GM21619 (cell line): ENCODE measurements around the gene AIFM3.
"Not testable (repeated sequence)": the region's sequence is repeated elsewhere in the genome, so short reads cannot be mapped to it uniquely, and the experiment has no call there.

Source experiments
- ATAC-seq: cut with Tn5 transposase; IDR thresholded peaks from one replicate; pipeline ENCODE4 v1.9.1; 2021; ENCODE audit not compliant: unreplicated experiment

AIFM3 gene

DNA sequence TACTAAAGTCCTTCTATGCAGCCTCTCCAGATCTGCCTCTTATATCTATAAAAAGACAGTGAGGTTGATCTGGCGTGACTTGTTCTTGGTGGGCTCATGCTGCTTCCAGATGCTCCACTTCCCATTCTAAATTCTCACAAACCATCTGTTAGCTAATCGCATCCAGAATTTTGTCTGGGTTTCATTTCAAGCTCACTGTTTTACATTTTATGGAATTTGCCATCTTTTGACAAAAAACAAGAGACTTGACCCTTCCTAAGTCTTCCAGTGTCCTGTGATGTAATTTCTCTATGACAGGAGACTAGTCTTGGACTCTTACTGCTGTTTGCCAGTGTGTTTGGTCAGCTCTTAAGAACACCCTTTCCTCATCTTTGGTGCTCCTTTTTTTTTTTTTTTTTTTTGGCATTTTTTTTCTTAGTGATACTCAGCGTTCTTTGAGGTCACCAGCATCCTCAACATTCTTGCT, 26.8 kb upstream of the AIFM3 start:
- ATAC-seq = no peak

DNA sequence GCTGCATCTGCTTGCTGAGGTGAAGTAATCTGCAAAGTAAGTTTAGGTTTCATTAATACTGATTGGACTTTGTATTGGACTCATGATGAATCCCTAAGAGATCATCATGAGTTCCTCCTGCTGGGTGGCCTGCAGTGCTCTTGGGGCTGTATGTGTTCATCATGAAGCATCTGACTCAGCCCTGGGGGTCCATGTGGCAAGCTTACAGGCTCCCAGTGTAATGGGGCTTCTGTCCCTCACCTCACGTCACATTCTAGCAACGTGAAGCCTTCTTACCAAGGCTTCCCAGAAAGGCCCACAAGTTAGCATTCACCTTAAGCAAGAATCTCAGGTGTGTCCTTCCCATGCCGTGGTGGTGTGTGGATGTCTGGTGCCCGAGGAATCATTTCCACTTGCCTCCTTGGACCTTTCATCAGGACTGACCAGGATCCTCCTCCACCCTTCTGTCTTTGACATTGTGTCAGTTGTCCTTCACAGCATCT, 26.1 kb upstream of the AIFM3 start:
- ATAC-seq = no peak

- not testable (repeated sequence) for ATAC-seq
Measured at GRCh38 chr22:20942203-20942902, 24.7 kb upstream of the AIFM3 start.

GRCh38 chr22:20943104-20943933, 23.7 kb upstream of the AIFM3 start:
- ATAC-seq = no peak

- ATAC-seq = no peak
Measured at GRCh38 chr22:20944042-20944441, 23.0 kb upstream of the AIFM3 start.

DNA sequence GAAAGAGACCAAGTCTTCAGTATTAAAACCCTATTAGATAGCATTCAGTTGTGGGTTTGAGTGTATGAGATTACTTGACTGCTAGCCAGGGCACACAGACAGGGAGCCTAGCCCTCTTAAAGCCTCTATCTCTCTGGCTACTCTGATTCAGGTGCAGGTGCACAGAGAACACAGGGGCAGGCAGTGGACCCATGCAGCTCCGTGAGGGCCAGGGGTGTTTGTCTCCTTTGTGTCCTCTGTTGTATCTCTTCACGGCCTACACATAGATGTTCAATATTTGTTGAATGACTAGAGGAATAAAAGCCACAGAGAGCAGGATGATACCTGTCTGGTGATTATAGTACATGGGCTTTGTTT, 21.5 kb upstream of the AIFM3 start:
- no peak for ATAC-seq

DNA sequence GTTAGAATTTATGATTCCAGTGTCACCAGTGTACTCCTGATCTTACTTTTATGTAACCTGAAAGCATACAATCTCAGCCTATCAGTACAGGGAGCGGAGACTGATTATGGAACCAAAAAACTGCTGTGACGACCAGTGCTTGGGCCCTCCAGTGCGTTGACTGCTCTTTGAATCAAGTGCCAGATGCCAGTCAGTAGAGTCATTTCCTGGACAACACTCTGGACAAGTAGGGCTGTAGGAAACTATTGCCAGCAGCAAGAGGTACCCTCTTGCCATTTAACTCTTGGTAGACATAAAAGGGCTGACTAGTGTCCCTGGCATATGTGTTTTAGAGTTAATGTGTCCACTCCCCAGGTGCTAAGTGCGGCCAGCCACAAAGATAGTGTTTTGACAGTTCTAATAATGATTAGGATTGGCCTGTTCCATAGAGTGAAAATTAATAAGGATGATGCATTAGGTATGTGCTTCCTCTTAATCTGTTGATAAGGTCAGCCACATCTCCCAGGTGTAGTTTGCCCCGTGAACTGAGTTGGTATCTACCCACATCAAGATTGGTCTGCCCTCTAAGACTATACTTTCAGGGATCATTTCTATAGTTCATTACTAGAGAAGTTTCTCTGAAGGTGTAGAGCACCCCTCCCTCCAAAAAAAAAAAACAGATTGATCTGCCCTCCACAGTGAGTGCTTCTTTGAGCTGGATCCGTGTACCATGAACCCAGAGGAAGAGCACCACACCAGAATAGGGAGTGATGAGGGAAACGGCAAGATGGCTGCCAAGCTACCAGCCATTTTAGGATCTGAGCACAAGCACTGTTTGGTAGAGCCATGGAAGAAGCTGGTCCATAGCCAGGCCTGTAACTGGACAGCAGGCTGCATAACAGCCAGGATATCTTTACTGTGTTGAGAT, 20.7 kb upstream of the AIFM3 start:
- ATAC-seq = no peak

DNA sequence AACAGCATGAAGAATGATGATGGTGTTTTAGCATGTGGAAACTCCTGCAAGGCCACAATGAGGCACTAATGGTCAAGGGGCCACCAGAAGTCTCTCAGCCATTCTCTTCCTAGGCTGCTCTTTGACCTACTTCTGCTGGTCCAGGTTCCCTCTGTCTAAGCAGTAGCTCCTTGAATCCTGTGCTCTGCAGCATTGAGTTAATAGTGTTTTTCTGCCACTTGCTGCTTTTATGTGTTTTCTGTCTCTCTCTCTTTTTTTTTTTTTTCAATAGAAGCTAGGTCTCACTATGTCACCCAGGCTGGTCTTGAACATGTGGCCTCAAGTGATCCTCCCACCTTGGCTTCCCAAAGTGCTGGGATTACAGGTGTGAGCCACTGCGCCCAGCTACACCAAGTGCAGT, 20.1 kb upstream of the AIFM3 start:
- no peak for ATAC-seq

- no peak for ATAC-seq
Measured at GRCh38 chr22:20948450-20948849, 18.6 kb upstream of the AIFM3 start.

GRCh38 chr22:20948989-20949388, 18.1 kb upstream of the AIFM3 start:
- no peak for ATAC-seq

GRCh38 chr22:20949698-20950183, 17.3 kb upstream of the AIFM3 start:
- ATAC-seq = no peak

GRCh38 chr22:20951151-20951931, 15.7 kb upstream of the AIFM3 start:
- no peak for ATAC-seq

GRCh38 chr22:20951932-20952380, 15.1 kb upstream of the AIFM3 start:
- ATAC-seq = no peak

DNA sequence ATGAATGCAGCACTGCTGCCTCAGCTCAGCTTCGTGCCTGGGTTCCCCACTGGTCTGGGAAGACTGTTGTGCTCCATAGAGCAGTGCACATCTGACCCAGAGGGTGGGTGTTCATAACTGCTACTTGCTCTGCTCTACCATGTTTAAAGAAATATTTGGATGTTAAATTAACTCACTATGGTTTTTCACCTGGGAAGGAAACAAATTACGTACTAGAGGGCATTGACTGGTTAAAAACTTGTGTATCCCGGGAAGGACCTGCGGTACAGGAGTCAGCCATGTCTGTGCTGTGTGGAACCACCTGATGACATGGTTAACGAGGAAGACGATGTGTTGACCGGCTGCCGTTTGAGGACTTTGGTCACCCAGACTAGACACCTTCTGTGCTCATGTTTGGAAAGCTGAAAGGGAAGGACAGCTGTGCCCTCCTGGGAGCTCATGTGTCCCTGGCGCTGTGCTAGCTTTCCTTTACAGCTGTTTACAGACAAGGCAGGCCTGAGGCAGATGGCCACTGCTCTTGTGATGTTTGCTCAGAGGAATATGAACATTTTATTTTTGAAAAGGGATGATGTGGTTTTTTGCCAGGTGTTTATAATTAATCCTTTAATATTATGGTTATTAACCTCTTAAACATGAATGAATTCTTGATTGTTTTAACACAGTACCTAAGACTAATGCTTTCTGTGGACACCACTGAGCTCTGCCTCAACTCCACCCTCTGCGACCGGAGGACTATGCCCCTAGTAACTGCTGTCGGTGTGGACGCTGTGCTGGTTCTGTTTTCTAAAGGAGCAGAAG, 14.3 kb upstream of the AIFM3 start:
- ATAC-seq = no peak

DNA sequence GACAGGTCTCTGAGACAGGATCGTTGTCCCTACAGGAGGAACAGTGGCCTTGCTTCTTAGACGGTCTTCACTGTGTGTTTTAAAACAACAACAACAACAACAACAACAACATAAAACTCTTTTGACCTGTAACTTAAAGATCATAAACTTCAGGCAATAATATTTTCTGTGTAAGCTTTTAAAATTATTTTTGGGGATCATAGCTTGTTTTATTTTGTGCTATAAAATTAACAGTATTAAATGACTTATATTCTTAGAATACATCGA, 13.8 kb upstream of the AIFM3 start:
- no peak for ATAC-seq

- ATAC-seq = no peak
Measured at GRCh38 chr22:20953668-20954500, 13.2 kb upstream of the AIFM3 start.

- ATAC-seq = no peak
Measured at GRCh38 chr22:20955548-20955947, 11.5 kb upstream of the AIFM3 start.

DNA sequence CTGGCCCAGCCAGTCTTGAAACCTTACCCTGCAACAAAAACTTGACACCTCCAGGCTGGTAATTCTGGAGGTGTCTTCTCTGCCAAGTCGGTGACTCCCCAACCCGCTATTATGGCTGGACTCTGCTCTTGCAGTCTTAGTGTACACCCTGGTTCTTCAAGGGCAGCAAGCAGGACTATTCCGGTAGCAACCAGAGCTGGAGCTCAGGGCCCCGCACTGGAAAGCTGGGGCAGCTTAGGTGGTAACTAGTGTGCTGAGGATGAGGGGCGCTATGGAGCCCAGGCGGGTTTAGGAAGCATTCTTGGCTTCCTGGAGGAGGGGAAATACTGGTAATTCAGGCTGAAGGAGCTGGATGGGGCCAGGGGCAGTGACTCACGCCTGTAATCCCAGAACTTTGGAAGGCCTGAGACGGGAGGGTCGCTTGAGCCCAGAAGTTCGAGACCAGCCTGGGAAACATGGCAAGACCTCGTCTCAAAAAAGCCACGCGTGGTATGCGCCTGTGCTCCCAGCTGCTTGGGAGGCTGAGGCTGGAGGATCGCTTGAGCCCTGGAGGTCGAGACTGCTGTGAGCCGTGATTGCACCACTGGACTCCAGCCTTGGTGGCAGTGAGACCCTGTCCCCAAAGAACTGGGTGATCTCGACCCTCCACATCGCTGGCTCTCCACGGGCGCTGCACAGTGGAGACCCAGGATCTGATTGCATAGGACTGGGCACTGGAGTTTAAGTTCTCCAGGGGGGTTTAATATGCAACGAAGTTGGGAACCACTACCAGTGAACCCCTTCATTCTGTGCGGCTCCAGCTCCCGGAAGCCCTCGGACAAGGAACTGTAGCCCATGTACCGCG, 10.6 kb upstream of the AIFM3 start:
- no peak for ATAC-seq
